ENCODE measurements around the gene RBM15.

The RBM15 gene

DNA sequence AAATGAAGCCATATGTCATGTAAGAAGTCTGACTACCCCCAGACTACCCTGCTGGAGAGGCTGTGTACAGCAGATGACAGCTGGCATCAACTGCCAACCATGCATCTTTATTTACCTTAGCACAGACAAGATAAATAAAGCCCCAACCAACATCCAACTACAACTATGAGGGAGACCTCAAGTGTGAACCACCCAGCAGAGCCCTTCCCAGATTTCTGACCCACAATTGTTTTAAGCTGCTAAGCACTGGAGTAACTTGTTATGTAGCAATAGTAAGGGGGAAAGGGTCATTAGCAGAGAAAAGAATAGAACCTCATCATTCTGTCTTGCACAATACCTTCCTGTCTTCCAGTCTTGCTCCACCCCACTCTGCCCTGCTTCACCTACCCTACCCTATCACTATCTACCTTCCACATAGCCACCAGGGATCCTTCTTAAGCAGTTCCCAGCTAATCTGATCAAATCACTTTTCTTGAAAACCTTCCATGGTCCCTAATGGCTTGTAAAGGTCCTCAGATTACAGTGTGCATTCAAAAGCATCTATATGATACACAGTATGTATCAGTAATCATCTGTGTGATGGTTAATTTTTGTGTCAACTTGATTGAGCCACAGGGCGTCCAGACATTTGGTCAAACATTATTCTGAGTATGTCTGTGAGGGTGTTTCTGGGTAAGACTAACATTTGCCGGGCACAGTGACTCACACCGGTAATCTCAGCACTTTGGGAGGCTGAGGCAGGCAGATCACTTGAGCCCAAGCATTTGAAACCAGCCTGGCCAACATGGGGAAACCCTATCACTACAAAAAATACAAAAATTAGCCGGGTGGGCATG, 19.6 kb upstream of the RBM15 start:
- DNase-seq (ENCODE audit: low spot score) = no peak

DNA sequence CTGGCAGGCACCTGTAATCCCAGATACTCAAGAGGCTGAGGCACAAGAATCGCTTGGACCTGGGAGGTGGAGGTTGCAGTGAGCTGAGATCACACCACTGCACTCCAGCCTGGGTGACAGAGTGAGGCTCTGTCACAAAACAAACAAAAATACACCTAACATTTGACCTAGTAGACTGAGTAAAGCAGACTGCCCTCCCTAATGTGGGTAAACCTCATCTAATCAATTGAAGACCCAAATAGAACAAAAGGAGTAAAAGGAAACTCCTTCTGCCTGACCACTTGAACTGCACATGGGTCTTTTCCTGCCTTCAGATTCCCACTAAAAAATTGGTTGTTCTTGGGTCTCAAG, 19.0 kb upstream of the RBM15 start:
- no peak for DNase-seq (ENCODE audit: low spot score)

DNA sequence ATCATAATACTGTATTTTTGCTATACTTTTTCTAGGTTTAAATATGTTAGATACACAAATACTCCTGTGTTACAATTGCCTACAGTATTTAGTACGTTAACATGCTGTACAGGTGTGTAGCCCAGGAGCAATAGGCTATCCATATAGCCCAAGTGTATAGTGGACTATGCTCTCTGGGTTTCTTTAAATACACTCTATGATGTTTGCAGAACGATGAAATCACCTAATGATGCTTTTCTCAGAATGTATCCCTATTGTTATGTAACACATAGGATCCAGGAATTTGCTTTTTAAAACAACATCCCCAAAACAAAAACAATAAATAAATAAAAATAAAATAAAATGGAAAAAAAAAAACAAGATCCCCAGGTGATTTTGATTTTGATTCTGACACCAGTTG, 18.1 kb upstream of the RBM15 start:
- no peak for DNase-seq (ENCODE audit: low spot score)

DNA sequence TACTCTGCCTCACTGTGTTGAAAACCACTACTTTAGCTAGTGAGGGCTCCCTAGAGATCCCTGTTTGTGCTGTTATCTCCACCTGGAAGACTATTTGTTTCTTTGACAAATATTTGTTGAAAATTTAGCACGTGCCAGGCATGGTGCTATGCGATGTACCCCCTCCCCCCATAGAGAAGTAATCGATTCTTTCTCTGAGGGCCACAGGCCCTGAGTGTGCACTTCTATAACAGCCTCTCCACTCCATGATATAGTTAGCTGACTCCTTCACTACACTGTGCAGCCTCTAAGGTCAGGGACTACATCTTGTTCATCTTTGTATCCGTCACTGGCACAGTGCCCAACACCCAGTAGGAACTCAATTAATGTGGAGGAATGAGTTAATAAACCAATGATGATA, 17.3 kb upstream of the RBM15 start:
- no peak for DNase-seq (ENCODE audit: low spot score)

DNA sequence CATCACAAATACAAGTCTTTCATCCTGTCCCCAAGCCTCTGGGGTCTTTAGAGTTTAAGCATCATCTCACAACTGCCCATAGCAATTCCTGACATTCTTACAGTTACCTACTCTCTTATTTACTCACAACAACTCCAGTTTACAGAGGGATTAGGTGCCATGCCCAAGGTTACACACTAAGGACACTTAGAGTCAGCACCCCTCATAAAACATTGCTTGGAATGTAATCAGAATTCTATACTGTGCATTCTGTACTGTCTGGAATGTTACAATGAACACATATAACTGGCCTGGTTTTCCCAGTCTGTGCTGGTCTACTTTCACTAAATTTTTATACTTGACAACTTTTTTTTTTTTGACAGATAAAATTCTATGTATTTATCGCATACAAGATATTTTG, 14.5 kb upstream of the RBM15 start:
- no peak for DNase-seq (ENCODE audit: low spot score)

DNA sequence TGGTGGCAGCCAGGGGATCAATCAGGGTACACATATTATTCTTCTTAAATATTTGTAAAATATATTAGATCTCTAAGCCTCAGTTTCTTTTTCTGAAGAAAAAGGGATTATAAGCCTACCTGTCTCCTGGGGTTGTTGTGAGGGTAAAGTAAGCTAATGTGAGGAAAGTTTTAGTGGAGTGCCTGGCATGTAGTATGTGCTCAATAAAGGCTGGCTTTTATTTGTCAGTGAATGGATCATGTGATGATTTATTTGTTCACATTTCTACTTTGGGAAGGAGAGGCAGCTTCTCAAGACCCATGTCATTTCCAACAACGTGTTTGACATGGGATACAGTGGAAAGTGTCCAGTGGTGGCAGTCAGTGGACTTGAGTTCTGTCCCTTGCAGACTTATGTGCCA, 12.4 kb upstream of the RBM15 start:
- no peak for DNase-seq (ENCODE audit: low spot score)

DNA sequence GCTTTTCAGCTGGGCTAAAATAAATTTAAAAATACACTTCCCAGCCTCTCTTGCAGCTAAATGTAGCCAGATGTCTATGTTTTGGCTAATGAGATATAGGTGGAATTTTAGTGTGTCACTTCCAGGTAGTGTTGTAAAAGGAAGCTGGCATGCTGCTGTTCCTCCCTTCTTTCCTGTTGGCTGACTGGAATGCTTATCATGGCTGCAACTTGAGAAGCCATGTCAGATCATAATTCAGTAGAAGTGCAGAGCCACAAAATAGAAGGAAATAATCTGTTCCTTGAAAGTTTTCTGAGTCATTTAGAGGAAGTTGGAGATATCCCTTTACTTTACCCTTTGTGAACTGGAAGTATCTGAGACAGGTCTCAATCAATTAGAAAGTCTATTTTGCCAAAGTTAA, 10.9 kb upstream of the RBM15 start:
- no peak for DNase-seq (ENCODE audit: low spot score)

DNA sequence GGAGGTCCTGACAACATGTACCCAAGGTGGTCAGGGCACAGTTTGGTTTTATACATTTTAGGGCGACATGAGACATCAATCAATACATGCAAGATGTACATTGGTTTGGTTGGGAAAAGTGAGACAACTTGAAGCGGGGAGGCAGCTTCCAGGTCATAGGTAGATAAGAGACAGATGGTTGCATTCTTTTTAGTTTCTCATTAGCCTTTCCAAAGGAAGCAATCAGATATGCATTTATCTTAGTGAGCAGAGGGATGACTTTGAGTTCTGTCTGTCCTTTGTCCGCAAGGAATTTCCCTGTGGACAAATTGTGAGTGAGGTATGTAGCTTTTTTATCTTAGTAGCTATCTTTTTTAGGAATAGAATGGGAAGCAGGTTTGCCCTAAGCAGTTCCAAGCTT, 10.5 kb upstream of the RBM15 start:
- DNase-seq (ENCODE audit: low spot score) = no peak

DNA sequence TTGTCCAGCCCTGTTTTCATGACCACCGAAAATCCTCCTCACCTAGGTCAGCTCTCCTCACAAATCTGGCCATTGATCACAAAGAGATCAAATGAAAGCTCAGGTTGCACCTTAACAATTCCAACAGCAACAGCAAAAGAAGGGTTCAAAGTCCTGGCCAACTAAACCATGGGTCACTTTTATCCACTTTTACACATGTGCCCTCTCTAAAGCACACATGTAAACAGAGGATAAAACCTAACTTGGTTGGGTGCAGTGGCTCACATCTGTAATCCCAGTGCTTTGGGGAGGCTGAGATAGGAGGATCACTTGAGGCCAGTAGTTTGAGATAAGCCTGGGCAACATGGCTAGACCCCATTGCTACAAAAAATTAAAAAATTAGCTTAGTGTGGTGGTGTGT, 3.9 kb upstream of the RBM15 start:
- DNase-seq (ENCODE audit: low spot score) = no peak

DNA sequence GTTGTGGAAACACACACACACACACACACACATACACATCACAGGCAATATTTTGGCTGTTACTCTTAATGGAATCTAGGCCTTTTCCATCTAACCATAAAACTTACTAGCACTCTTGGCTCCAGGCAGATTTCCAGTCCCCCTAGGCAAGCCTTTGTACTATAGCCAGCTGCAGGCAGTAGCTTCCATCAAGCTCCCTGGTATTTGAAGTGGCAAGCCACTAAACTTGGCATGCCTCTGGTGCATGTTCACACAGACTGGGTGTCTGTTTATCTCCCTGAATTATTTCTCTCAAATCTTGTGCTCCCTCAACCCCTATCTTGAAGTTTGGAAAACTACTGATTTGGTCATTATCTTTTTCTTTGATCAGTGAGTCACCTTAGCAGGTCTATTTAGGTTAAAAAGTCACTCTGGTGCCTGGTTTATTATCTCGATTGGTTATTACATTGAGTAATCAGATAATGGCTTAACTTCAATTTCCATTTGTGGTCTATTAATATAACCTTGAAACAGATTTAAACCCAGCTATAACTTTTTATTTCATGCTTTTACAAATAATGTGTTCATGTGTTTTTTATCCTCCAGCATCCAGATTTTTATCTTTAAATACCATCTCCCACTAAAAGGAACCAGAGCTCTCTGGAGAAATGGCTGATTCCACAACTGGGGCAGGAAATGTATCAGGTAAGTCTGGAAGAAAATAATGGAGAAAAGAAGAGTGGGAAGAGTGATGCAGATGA, 2.7 kb upstream of the RBM15 start:
- DNase-seq (ENCODE audit: low spot score) = no peak

DNA sequence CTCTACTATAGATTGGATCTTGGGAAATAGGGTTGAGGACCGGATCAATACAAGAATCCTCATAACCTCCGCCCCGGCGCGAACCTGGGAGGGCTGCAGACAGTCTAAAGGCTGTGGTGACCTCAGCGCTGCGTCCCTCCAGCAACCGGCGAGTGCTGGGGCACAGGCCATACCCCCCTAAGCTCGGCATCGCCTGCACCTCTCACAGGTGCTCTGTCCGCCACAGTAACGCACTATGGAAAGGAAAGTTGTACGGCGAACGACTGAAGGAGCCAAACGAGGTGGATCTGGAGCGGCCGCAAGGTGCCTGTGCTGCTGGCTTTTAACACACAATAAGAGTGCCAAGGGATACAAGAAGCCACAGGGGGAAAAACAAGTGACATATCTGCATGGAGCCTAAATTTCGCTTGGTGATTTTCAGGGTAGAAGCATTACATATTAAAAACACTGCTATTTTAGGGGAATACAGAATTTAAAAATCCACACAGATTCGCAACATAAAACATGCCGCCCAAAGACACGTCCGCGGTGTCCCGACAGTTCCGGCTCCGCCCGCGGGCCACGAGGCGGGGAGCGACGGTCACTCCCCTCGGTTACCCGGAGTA, 1.4 kb upstream of the RBM15 start:
- DNase-seq (ENCODE audit: low spot score) = peak; percentile 20

DNA sequence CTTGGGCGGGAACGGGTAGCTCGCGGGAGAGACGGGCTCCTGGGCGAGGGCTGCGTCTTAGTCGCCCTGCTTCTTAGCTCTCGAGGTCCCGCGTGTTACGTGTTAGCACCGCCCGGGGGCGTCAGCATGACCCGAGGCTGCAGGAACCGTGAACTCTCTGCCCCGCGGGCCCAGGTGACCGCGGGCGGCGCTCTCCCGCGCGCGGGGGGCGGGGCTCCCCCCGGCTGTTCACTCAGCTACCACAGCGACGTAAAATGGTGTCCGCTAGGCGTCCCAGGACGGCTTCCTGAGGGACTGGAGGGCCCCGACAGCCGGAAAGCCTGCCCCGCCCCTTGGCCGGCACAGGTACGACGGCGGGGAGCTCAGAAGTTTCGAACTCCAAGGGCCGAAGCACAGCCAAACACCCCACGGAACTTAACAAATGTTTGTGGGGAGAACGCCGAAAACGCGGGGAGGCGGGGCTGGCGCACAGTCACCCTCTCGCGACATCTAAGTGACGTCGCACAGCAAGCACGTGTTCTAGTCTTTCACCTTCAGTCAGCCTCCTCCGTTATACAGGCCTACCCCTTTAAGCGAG, 780 bp upstream of the RBM15 start:
- DNase-seq (ENCODE audit: low spot score) = peak; percentile 91

DNA sequence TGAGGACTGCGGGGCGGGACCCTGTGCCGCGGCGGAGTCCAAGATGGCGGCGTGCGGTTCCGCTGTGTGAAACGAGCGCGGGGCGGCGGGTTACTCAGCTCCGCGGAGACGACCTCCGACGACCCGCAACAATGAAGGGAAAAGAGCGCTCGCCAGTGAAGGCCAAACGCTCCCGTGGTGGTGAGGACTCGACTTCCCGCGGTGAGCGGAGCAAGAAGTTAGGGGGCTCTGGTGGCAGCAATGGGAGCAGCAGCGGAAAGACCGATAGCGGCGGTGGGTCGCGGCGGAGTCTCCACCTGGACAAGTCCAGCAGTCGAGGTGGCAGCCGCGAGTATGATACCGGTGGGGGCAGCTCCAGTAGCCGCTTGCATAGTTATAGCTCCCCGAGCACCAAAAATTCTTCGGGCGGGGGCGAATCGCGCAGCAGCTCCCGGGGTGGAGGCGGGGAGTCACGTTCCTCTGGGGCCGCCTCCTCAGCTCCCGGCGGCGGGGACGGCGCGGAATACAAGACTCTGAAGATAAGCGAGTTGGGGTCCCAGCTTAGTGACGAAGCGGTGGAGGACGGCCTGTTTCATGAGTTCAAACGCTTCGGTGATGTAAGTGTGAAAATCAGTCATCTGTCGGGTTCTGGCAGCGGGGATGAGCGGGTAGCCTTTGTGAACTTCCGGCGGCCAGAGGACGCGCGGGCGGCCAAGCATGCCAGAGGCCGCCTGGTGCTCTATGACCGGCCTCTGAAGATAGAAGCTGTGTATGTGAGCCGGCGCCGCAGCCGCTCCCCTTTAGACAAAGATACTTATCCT, 430 bp downstream of the RBM15 start:
- peak; percentile 19 for DNase-seq (ENCODE audit: low spot score)

DNA sequence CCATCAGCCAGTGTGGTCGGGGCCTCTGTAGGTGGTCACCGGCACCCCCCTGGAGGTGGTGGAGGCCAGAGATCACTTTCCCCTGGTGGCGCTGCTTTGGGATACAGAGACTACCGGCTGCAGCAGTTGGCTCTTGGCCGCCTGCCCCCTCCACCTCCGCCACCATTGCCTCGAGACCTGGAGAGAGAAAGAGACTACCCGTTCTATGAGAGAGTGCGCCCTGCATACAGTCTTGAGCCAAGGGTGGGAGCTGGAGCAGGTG, 961 bp downstream of the RBM15 start:
- DNase-seq (ENCODE audit: low spot score) = no peak

DNA sequence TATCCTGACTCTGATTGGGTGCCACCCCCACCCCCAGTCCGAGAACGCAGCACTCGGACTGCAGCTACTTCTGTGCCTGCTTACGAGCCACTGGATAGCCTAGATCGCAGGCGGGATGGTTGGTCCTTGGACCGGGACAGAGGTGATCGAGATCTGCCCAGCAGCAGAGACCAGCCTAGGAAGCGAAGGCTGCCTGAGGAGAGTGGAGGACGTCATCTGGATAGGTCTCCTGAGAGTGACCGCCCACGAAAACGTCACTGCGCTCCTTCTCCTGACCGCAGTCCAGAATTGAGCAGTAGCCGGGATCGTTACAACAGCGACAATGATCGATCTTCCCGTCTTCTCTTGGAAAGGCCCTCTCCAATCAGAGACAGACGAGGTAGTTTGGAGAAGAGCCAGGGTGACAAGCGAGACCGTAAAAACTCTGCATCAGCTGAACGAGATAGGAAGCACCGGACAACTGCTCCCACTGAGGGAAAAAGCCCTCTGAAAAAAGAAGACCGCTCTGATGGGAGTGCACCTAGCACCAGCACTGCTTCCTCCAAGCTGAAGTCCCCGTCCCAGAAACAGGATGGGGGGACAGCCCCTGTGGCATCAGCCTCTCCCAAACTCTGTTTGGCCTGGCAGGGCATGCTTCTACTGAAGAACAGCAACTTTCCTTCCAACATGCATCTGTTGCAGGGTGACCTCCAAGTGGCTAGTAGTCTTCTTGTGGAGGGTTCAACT, 2.1 kb downstream of the RBM15 start:
- DNase-seq (ENCODE audit: low spot score) = no peak

DNA sequence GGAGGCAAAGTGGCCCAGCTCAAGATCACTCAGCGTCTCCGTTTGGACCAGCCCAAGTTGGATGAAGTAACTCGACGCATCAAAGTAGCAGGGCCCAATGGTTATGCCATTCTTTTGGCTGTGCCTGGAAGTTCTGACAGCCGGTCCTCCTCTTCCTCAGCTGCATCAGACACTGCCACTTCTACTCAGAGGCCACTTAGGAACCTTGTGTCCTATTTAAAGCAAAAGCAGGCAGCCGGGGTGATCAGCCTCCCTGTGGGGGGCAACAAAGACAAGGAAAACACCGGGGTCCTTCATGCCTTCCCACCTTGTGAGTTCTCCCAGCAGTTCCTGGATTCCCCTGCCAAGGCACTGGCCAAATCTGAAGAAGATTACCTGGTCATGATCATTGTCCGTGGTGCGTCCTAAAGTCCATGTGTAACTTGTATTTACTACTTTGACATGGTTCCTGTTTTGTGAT, 2.7 kb downstream of the RBM15 start:
- no peak for DNase-seq (ENCODE audit: low spot score)

DNA sequence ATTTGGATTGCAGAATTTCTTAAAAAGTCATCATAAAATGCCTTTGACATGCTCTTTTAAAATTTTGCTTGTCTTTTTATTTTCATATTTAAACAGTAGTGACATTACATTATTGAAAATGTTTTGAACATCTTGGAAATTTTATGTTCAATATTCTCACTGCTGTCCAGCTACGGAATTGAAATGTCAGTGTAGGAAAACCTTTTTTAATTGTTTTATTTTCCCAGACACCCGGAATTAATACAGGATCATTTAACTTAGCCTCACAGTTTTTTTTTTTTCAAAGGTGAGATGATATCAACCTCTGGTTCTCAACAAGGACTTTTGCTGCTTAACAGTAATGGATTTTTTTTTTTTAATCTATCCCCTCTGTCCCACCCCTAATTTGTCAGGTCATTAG, 4.1 kb downstream of the RBM15 start:
- no peak for DNase-seq (ENCODE audit: low spot score)

DNA sequence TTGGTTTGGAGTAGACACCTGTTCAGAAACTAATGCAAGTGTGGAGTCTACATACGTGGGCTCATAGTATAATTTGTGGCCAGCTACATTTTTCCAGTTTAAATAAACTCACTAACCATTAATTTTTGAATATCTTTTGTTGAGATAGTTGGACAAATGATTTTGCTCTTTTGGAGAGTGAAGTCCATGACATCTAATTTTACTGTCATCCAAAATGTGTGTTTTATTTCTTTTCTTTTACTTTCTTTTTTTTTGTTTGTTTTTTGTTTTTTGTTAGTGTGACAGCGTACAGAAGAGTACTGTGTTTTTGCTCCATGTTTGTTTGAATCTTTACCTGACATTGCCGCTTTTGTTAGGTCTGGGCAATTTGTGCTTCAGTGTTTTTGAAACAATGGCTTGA, 5.0 kb downstream of the RBM15 start:
- no peak for DNase-seq (ENCODE audit: low spot score)

DNA sequence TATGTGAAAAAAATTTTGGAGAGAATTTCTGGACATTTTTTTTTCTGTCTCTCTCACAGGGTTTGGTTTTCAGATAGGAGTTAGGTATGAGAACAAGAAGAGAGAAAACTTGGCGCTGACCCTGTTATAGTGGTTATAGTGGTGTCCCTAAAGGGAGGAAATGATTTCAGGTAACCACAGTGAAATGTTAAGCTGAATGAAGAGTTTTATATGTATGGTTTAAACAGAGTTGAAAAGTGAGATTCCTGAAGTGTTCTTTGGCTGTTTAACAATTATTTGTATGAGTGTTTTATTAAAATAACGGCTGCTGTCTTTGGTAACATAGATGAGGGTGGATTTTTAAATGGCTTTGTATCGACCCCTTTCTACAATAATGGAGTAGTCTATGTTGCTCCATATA, 6.3 kb downstream of the RBM15 start:
- DNase-seq (ENCODE audit: low spot score) = no peak

DNA sequence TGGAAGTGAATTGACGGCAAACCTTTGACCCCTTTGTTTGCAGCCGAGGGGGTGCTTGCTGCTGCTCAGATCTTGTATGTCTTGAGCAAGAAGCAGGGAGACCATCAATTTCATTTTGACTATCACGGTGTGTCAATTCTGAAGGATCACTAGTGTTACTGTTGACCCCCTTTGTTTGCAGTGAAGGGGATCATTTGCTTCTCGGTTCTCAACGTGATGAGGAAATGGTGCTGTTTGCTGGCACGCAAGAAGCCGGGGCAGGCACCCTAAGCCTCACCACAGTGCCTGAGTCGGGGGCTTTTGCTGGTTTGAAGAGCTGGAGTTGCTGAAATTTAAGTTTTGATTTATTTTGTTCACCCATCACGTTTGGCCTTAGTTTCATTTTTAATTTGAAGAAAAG, 7.5 kb downstream of the RBM15 start:
- DNase-seq (ENCODE audit: low spot score) = no peak

DNA sequence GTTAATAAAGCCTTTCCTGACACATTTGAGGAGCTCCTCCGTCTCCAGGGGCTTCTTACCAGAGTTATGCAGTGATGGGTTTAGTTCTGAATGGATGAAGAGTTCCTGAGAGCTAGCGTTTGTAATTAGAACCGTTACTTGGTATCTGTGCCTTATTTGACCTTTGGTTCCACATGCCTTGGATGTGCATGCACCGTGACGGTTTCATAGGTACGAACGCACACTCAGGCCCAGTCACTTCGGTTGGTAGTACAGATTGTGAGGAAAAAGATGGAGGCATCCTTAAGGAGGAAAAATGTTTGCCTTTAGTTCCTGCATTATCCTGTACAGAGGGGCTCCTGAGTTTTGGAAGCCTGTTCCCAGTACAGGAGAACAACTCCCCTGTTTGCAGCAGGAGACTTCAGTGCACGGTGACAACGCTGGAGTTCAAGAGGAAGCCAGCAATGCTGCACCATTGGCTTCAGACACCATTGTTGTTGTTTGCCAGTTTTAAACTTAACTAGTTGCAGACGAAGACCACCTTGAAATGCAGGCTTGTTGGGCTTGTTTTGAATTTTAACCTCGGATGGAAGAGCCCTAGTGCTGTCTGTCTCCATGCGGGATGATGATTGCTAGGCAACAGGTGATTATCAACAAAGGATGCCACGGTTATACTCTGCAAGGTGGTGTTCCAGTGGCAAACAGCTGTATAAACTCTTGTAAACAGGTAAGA, 8.2 kb downstream of the RBM15 start:
- DNase-seq (ENCODE audit: low spot score) = no peak

Data from CD4-positive, alpha-beta T cell treated with Interleukin-6 at 100 ng/mL for 8 hours (primary cell).